Prostate gland (tissue), 2 donors: Measurements from ENCODE around the gene MAMDC2.

Source experiments
- POLR2A ChIP-seq: fragments of 450-650 bp; IDR thresholded peaks from one replicate; pipeline ENCODE4 v1.6.1; 2016; ENCODE audit warnings: antibody characterized with exemption, mild to moderate bottlenecking
- TF ChIP-seq, protein P1 (sequence below), 4 experiments: fragments of 200-600 bp in 2 of 4; fragments of 450-650 bp in 2 of 4; sonication (generic) in 2 of 4; IDR thresholded peaks; 1 replicate in 3 of 4; 2 replicates in 1 of 4; pipeline ENCODE4 v1.5.1; 2016 to 2019; ENCODE audit warnings: antibody characterized with exemption in 4 of 4, mild to moderate bottlenecking in 2 of 4, moderate library complexity in 2 of 4

DNA sequence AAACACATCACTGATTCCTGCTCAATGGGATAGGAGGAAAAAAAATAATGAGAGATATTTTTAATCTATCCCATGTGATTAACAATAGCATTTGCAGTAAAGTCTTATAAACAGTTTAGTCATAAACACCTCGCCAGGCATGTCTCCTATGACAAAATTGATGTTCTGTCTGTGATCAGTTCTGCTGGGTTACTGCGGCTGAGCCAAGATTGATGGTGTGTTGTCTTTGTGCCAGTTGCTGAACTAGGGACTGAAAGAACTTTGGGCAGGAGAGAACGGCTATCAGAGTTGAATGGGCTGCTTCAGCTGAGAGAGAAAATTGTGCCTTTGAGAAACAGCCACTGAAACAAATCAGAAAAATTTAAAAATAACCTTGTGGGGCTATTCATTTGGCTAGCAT, 37.3 kb upstream of the MAMDC2 start:
- TF ChIP-seq, protein P1, sequence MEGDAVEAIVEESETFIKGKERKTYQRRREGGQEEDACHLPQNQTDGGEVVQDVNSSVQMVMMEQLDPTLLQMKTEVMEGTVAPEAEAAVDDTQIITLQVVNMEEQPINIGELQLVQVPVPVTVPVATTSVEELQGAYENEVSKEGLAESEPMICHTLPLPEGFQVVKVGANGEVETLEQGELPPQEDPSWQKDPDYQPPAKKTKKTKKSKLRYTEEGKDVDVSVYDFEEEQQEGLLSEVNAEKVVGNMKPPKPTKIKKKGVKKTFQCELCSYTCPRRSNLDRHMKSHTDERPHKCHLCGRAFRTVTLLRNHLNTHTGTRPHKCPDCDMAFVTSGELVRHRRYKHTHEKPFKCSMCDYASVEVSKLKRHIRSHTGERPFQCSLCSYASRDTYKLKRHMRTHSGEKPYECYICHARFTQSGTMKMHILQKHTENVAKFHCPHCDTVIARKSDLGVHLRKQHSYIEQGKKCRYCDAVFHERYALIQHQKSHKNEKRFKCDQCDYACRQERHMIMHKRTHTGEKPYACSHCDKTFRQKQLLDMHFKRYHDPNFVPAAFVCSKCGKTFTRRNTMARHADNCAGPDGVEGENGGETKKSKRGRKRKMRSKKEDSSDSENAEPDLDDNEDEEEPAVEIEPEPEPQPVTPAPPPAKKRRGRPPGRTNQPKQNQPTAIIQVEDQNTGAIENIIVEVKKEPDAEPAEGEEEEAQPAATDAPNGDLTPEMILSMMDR (IDR thresholded peaks at IDR 0.05) = no peak
- TF ChIP-seq POLR2A = no peak
